ENCODE measurements around the gene CRLF2.

DNA sequence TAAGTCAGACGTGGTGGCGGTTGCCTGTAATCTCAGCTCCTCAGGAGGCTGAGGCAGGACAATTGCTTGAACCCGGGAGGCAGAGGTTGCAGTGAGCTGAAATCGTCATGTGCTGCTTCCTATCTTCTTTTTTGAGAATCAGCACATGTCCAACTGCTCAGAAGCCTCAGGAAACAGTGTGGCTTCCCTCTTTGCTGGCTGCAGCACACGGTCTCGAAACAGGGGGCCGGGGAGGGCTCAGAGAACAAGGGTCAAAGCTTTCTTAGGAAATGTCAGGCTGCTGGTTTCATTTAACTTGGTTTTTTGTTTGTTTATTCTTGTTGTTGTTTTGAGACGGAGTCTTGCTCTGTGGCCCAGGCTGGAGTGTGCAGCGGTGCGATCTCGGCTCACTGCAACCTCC is 31.3 kb downstream of the CRLF2 start:
- TF ChIP-seq, protein P1, sequence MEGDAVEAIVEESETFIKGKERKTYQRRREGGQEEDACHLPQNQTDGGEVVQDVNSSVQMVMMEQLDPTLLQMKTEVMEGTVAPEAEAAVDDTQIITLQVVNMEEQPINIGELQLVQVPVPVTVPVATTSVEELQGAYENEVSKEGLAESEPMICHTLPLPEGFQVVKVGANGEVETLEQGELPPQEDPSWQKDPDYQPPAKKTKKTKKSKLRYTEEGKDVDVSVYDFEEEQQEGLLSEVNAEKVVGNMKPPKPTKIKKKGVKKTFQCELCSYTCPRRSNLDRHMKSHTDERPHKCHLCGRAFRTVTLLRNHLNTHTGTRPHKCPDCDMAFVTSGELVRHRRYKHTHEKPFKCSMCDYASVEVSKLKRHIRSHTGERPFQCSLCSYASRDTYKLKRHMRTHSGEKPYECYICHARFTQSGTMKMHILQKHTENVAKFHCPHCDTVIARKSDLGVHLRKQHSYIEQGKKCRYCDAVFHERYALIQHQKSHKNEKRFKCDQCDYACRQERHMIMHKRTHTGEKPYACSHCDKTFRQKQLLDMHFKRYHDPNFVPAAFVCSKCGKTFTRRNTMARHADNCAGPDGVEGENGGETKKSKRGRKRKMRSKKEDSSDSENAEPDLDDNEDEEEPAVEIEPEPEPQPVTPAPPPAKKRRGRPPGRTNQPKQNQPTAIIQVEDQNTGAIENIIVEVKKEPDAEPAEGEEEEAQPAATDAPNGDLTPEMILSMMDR (IDR thresholded peaks at IDR 0.05; ENCODE audit: low read length) = no peak
- TF ChIP-seq EZH2 (optimal IDR thresholded peaks at IDR 0.05; ENCODE audit: low read depth, low read length) = no peak

Measured in MM.1S (cell line).